ENCODE measurements around the gene MGME1.

Gene MGME1

GRCh38 chr20:17967521-17968365, 1.1 kb upstream of the MGME1 start:
- Histone ChIP-seq H3K4me3 (ENCODE audit: low read depth in 1 of 2, low read length in 2 of 2) (peak overlapping the region; percentile 88 to 95), H3K27me3 (ENCODE audit: control insufficient read depth in 1 of 2, insufficient read depth in 2 of 2, low read length in 2 of 2) (no peaks in the 10 kb centered on the region), H3K27ac (ENCODE audit: low read depth, low read length) (peak overlapping the region; percentile 99), H3K9ac (ENCODE audit: low read depth in 1 of 2, low read length in 2 of 2) (peak overlapping the region; percentile 90 to 96), H3K4me1 (ENCODE audit: control insufficient read depth in 1 of 2, insufficient read depth in 2 of 2, low read length in 2 of 2) (peaks cover 43 to 54% of the 10 kb centered on the region in 2 donors), H3K9me3 (ENCODE audit: control insufficient read depth in 1 of 2, low read length in 2 of 2) (no peaks in the 10 kb centered on the region), H3K36me3 (ENCODE audit: control insufficient read depth in 1 of 2, insufficient read depth in 2 of 2, low read length in 2 of 2) (no peaks in the 10 kb centered on the region)

GRCh38 chr20:17969278-17969883, 563 bp downstream of the MGME1 start:
- Histone ChIP-seq H3K27ac (ENCODE audit: low read depth, low read length) (peak overlapping the region; percentile 99), H3K9me3 (ENCODE audit: control insufficient read depth in 1 of 2, low read length in 2 of 2) (no peaks in the 10 kb centered on the region), H3K9ac (ENCODE audit: low read depth in 1 of 2, low read length in 2 of 2) (peak overlapping the region; percentile 90 to 96), H3K27me3 (ENCODE audit: control insufficient read depth in 1 of 2, insufficient read depth in 2 of 2, low read length in 2 of 2) (no peaks in the 10 kb centered on the region), H3K4me1 (ENCODE audit: control insufficient read depth in 1 of 2, insufficient read depth in 2 of 2, low read length in 2 of 2) (peaks cover 28 to 44% of the 10 kb centered on the region in 2 donors), H3K36me3 (ENCODE audit: control insufficient read depth in 1 of 2, insufficient read depth in 2 of 2, low read length in 2 of 2) (no peaks in the 10 kb centered on the region), H3K4me3 (ENCODE audit: low read depth in 1 of 2, low read length in 2 of 2) (peak overlapping the region; percentile 88 to 95)

- H3K27ac ChIP-seq (ENCODE audit: low read depth, low read length): peak overlapping the region; percentile 99
- H3K9me3 ChIP-seq (ENCODE audit: control insufficient read depth in 1 of 2, low read length in 2 of 2): no peaks in the 10 kb centered on the region
- peak overlapping the region; percentile 88 to 95 for H3K4me3 ChIP-seq (ENCODE audit: low read depth in 1 of 2, low read length in 2 of 2)
- H3K4me1 ChIP-seq (ENCODE audit: control insufficient read depth in 1 of 2, insufficient read depth in 2 of 2, low read length in 2 of 2): peaks cover 22 to 38% of the 10 kb centered on the region in 2 donors
- peak overlapping the region; percentile 90 to 96 for H3K9ac ChIP-seq (ENCODE audit: low read depth in 1 of 2, low read length in 2 of 2)
- no peaks in the 10 kb centered on the region for H3K27me3 ChIP-seq (ENCODE audit: control insufficient read depth in 1 of 2, insufficient read depth in 2 of 2, low read length in 2 of 2)
- H3K36me3 ChIP-seq (ENCODE audit: control insufficient read depth in 1 of 2, insufficient read depth in 2 of 2, low read length in 2 of 2): no peaks in the 10 kb centered on the region
Observed at GRCh38 chr20:17969884-17970409, 1.1 kb downstream of the MGME1 start.

- Histone ChIP-seq H3K9ac (ENCODE audit: low read depth in 1 of 2, low read length in 2 of 2) (peak overlapping the region; percentile 90 to 96), H3K27me3 (ENCODE audit: control insufficient read depth in 1 of 2, insufficient read depth in 2 of 2, low read length in 2 of 2) (no peaks in the 10 kb centered on the region), H3K4me1 (ENCODE audit: control insufficient read depth in 1 of 2, insufficient read depth in 2 of 2, low read length in 2 of 2) (peaks cover 17 to 29% of the 10 kb centered on the region in 2 donors), H3K36me3 (ENCODE audit: control insufficient read depth in 1 of 2, insufficient read depth in 2 of 2, low read length in 2 of 2) (peaks cover 2 to 5% of the 10 kb centered on the region in 2 donors), H3K27ac (ENCODE audit: low read depth, low read length) (no peak overlapping the region), H3K4me3 (ENCODE audit: low read depth in 1 of 2, low read length in 2 of 2) (peak overlapping the region; percentile 88 to 95), H3K9me3 (ENCODE audit: control insufficient read depth in 1 of 2, low read length in 2 of 2) (no peaks in the 10 kb centered on the region)
Observed at GRCh38 chr20:17971300-17972013, 2.6 kb downstream of the MGME1 start.

GRCh38 chr20:17972121-17972520, 3.3 kb downstream of the MGME1 start:
- Histone ChIP-seq H3K9me3 (ENCODE audit: control insufficient read depth in 1 of 2, low read length in 2 of 2) (no peaks in the 10 kb centered on the region), H3K27me3 (ENCODE audit: control insufficient read depth in 1 of 2, insufficient read depth in 2 of 2, low read length in 2 of 2) (no peaks in the 10 kb centered on the region), H3K27ac (ENCODE audit: low read depth, low read length) (no peak overlapping the region), H3K4me1 (ENCODE audit: control insufficient read depth in 1 of 2, insufficient read depth in 2 of 2, low read length in 2 of 2) (peaks cover 17 to 29% of the 10 kb centered on the region in 2 donors), H3K36me3 (ENCODE audit: control insufficient read depth in 1 of 2, insufficient read depth in 2 of 2, low read length in 2 of 2) (peaks cover 3 to 5% of the 10 kb centered on the region in 2 donors), H3K9ac (ENCODE audit: low read depth in 1 of 2, low read length in 2 of 2) (peak overlapping the region in 1 of 2 donors; percentile 96), H3K4me3 (ENCODE audit: low read depth in 1 of 2, low read length in 2 of 2) (peak overlapping the region; percentile 88 to 95)

GRCh38 chr20:17976305-17976704, 7.5 kb downstream of the MGME1 start:
- Histone ChIP-seq H3K27me3 (ENCODE audit: control insufficient read depth in 1 of 2, insufficient read depth in 2 of 2, low read length in 2 of 2) (no peaks in the 10 kb centered on the region), H3K36me3 (ENCODE audit: control insufficient read depth in 1 of 2, insufficient read depth in 2 of 2, low read length in 2 of 2) (peaks cover 3 to 10% of the 10 kb centered on the region in 2 donors), H3K4me3 (ENCODE audit: low read depth in 1 of 2, low read length in 2 of 2) (no peak overlapping the region), H3K4me1 (ENCODE audit: control insufficient read depth in 1 of 2, insufficient read depth in 2 of 2, low read length in 2 of 2) (peaks cover 4 to 17% of the 10 kb centered on the region in 2 donors), H3K27ac (ENCODE audit: low read depth, low read length) (no peak overlapping the region), H3K9ac (ENCODE audit: low read depth in 1 of 2, low read length in 2 of 2) (no peak overlapping the region), H3K9me3 (ENCODE audit: control insufficient read depth in 1 of 2, low read length in 2 of 2) (no peaks in the 10 kb centered on the region)

GRCh38 chr20:17985388-17986018, 16.7 kb downstream of the MGME1 start:
- Histone ChIP-seq H3K4me3 (ENCODE audit: low read depth in 1 of 2, low read length in 2 of 2) (no peak overlapping the region), H3K27ac (ENCODE audit: low read depth, low read length) (no peak overlapping the region), H3K36me3 (ENCODE audit: control insufficient read depth in 1 of 2, insufficient read depth in 2 of 2, low read length in 2 of 2) (peaks cover 8 to 10% of the 10 kb centered on the region in 2 donors), H3K27me3 (ENCODE audit: control insufficient read depth in 1 of 2, insufficient read depth in 2 of 2, low read length in 2 of 2) (no peaks in the 10 kb centered on the region), H3K4me1 (ENCODE audit: control insufficient read depth in 1 of 2, insufficient read depth in 2 of 2, low read length in 2 of 2) (peaks cover 0 to 12% of the 10 kb centered on the region in 2 donors), H3K9me3 (ENCODE audit: control insufficient read depth in 1 of 2, low read length in 2 of 2) (no peaks in the 10 kb centered on the region), H3K9ac (ENCODE audit: low read depth in 1 of 2, low read length in 2 of 2) (no peak overlapping the region)

- Histone ChIP-seq H3K4me1 (ENCODE audit: control insufficient read depth in 1 of 2, insufficient read depth in 2 of 2, low read length in 2 of 2) (peaks cover 0 to 12% of the 10 kb centered on the region in 2 donors), H3K27me3 (ENCODE audit: control insufficient read depth in 1 of 2, insufficient read depth in 2 of 2, low read length in 2 of 2) (no peaks in the 10 kb centered on the region), H3K27ac (ENCODE audit: low read depth, low read length) (no peak overlapping the region), H3K9me3 (ENCODE audit: control insufficient read depth in 1 of 2, low read length in 2 of 2) (no peaks in the 10 kb centered on the region), H3K36me3 (ENCODE audit: control insufficient read depth in 1 of 2, insufficient read depth in 2 of 2, low read length in 2 of 2) (peaks cover 8 to 10% of the 10 kb centered on the region in 2 donors), H3K9ac (ENCODE audit: low read depth in 1 of 2, low read length in 2 of 2) (no peak overlapping the region), H3K4me3 (ENCODE audit: low read depth in 1 of 2, low read length in 2 of 2) (no peak overlapping the region)
Observed at GRCh38 chr20:17987988-17988387, 19.2 kb downstream of the MGME1 start.

GRCh38 chr20:17990278-17990972, 21.6 kb downstream of the MGME1 start:
- H3K27me3 ChIP-seq (ENCODE audit: control insufficient read depth in 1 of 2, insufficient read depth in 2 of 2, low read length in 2 of 2): no peaks in the 10 kb centered on the region
- H3K4me1 ChIP-seq (ENCODE audit: control insufficient read depth in 1 of 2, insufficient read depth in 2 of 2, low read length in 2 of 2): peaks cover 0 to 9% of the 10 kb centered on the region in 2 donors
- no peak overlapping the region for H3K4me3 ChIP-seq (ENCODE audit: low read depth in 1 of 2, low read length in 2 of 2)
- H3K27ac ChIP-seq (ENCODE audit: low read depth, low read length): no peak overlapping the region
- H3K36me3 ChIP-seq (ENCODE audit: control insufficient read depth in 1 of 2, insufficient read depth in 2 of 2, low read length in 2 of 2): peaks cover 8 to 10% of the 10 kb centered on the region in 2 donors
- no peak overlapping the region for H3K9ac ChIP-seq (ENCODE audit: low read depth in 1 of 2, low read length in 2 of 2)
- no peaks in the 10 kb centered on the region for H3K9me3 ChIP-seq (ENCODE audit: control insufficient read depth in 1 of 2, low read length in 2 of 2)

All from duodenal mucosa (tissue), 2 donors.